Measurements from ENCODE around the gene FCHO2.
"Not testable (repeated sequence)": the region's sequence is repeated elsewhere in the genome, so short reads cannot be mapped to it uniquely, and the experiment has no call there.

FCHO2 gene

DNA sequence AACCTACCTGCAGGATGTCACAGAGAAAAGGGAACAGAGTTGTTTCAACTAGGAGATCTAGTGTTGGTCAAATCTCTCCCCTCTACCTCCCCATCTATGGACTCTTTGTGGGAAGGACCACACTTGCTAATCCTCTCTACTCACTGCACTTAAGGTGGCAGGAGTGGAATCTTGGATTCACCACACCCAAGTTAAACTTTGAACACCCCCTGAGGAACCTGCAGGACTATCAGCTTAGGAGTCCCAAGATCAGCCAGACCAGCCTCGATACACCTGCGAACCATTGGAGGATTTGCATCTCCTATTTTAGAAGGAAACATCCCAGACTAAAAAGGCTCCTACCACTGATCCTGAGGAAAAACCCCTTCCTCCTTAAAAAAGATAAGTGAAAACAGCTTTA, 23.2 kb upstream of the FCHO2 start:
- H3K36me3 ChIP-seq (ENCODE audit: control insufficient read depth in 1 of 2, insufficient read depth in 2 of 2, low read length in 2 of 2); H3K9me3 ChIP-seq (ENCODE audit: insufficient read depth, low read depth, low read length); H2BK120ac ChIP-seq (ENCODE audit: insufficient read depth, low read length, poor library complexity); DNase-seq; H3K14ac ChIP-seq (ENCODE audit: low read length); H3K23ac ChIP-seq (ENCODE audit: low read length); H2AFZ ChIP-seq (ENCODE audit: insufficient read depth, low read length, poor library complexity); H2AK5ac ChIP-seq (ENCODE audit: low read length); H3K27ac ChIP-seq (ENCODE audit: low read depth, low read length); H3K9ac ChIP-seq (ENCODE audit: low read length); H3K4me2 ChIP-seq (ENCODE audit: low read length); H4K8ac ChIP-seq (ENCODE audit: low read depth, low read length); H3K18ac ChIP-seq (ENCODE audit: low read length); H2BK5ac ChIP-seq (ENCODE audit: low read depth, low read length, poor library complexity); H2BK12ac ChIP-seq (ENCODE audit: low read length); H4K91ac ChIP-seq (ENCODE audit: low read depth, low read length); H3K79me2 ChIP-seq (ENCODE audit: control insufficient read depth, insufficient read depth, low read length, poor library complexity); H3K27me3 ChIP-seq (ENCODE audit: insufficient read depth, low read length); H3K79me1 ChIP-seq (ENCODE audit: low read length); H3K4me3 ChIP-seq (ENCODE audit: low read depth, low read length); H4K12ac ChIP-seq (ENCODE audit: low read depth, low read length); H3K4ac ChIP-seq (ENCODE audit: low read depth, low read length); H3K4me1 ChIP-seq (ENCODE audit: control insufficient read depth in 1 of 2, insufficient read depth in 2 of 2, low read length in 2 of 2): not testable (repeated sequence)
- no CpG with 5 or more reads among the region's 2 CpGs for WGBS (ENCODE audit: extremely low coverage, insufficient coverage, insufficient read length)

DNA sequence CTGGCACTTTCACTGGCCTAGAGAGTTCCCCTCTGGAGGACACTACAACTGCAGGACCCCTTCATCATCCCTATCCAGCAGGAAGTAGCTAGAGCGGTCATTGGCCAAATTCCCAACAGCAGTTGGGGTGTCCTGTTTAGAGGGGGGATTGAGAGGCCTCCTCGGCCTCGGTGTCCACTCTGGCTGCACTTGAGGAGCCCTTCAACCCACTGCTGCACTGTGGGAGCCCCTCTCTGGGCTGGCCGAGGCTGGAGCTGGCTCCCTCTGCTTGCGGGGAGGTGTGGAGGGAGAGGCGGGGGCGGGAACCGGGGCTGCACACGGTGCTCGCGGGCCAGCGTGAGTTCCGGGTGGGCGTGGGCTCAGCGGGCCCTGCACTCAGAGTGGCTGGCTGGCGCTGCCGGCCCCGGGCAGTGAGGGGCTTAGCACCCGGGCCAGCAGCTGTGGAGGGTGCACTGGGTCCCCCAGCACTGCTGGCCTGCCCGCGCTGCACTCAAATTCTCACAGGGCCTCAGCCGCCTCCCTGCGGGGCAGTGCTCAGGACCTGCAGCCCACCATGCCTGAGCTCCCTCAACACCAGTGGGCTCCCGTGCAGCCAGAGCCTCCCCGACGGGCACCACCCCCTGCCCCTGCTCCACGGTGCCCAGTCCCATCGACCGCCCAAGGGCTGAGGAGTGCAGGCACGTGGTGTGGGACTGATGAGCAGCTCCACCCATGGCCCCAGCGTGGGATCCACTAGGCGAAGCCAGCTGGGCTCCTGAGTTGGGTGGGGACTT, 20.7 kb upstream of the FCHO2 start:
- H3K4me2 ChIP-seq (ENCODE audit: low read length); H3K23ac ChIP-seq (ENCODE audit: low read length); H3K79me1 ChIP-seq (ENCODE audit: low read length); H2BK120ac ChIP-seq (ENCODE audit: insufficient read depth, low read length, poor library complexity); H4K8ac ChIP-seq (ENCODE audit: low read depth, low read length); H2BK5ac ChIP-seq (ENCODE audit: low read depth, low read length, poor library complexity); H3K14ac ChIP-seq (ENCODE audit: low read length); DNase-seq; H3K4ac ChIP-seq (ENCODE audit: low read depth, low read length); H3K9ac ChIP-seq (ENCODE audit: low read length); H3K4me1 ChIP-seq (ENCODE audit: control insufficient read depth in 1 of 2, insufficient read depth in 2 of 2, low read length in 2 of 2); H2AFZ ChIP-seq (ENCODE audit: insufficient read depth, low read length, poor library complexity); H4K91ac ChIP-seq (ENCODE audit: low read depth, low read length); H2AK5ac ChIP-seq (ENCODE audit: low read length); H3K4me3 ChIP-seq (ENCODE audit: low read depth, low read length); H4K12ac ChIP-seq (ENCODE audit: low read depth, low read length); H3K27ac ChIP-seq (ENCODE audit: low read depth, low read length); H3K9me3 ChIP-seq (ENCODE audit: insufficient read depth, low read depth, low read length); H2BK12ac ChIP-seq (ENCODE audit: low read length); H3K79me2 ChIP-seq (ENCODE audit: control insufficient read depth, insufficient read depth, low read length, poor library complexity); H3K27me3 ChIP-seq (ENCODE audit: insufficient read depth, low read length); H3K18ac ChIP-seq (ENCODE audit: low read length); H3K36me3 ChIP-seq (ENCODE audit: control insufficient read depth in 1 of 2, insufficient read depth in 2 of 2, low read length in 2 of 2): not testable (repeated sequence)
- WGBS (ENCODE audit: extremely low coverage, insufficient coverage, insufficient read length): no CpG with 5 or more reads among the region's 32 CpGs

- Histone ChIP-seq H4K12ac (ENCODE audit: low read depth, low read length) (no peak overlapping the region), H3K18ac (ENCODE audit: low read length) (no peak overlapping the region), H3K79me2 (ENCODE audit: control insufficient read depth, insufficient read depth, low read length, poor library complexity) (no peaks in the 10 kb centered on the region), H2AFZ (ENCODE audit: insufficient read depth, low read length, poor library complexity) (no peak overlapping the region), H3K27ac (ENCODE audit: low read depth, low read length) (no peak overlapping the region), H3K4ac (ENCODE audit: low read depth, low read length) (no peak overlapping the region), H3K36me3 (ENCODE audit: control insufficient read depth in 1 of 2, insufficient read depth in 2 of 2, low read length in 2 of 2) (peaks cover 0 to 3% of the 10 kb centered on the region in 2 experiments), H3K9me3 (ENCODE audit: insufficient read depth, low read depth, low read length) (peaks cover 5% of the 10 kb centered on the region), H2BK12ac (ENCODE audit: low read length) (no peak overlapping the region), H4K91ac (ENCODE audit: low read depth, low read length) (no peak overlapping the region), H3K4me3 (ENCODE audit: low read depth, low read length) (no peak overlapping the region), H3K9ac (ENCODE audit: low read length) (no peak overlapping the region), H3K4me2 (ENCODE audit: low read length) (no peak overlapping the region), H2BK120ac (ENCODE audit: insufficient read depth, low read length, poor library complexity) (no peak overlapping the region), H2AK5ac (ENCODE audit: low read length) (no peak overlapping the region), H3K27me3 (ENCODE audit: insufficient read depth, low read length) (no peaks in the 10 kb centered on the region), H4K8ac (ENCODE audit: low read depth, low read length) (no peak overlapping the region), H3K14ac (ENCODE audit: low read length) (no peak overlapping the region), H3K79me1 (ENCODE audit: low read length) (no peaks in the 10 kb centered on the region), H3K23ac (ENCODE audit: low read length) (no peak overlapping the region), H3K4me1 (ENCODE audit: control insufficient read depth in 1 of 2, insufficient read depth in 2 of 2, low read length in 2 of 2) (no peaks in the 10 kb centered on the region), H2BK5ac (ENCODE audit: low read depth, low read length, poor library complexity) (no peak overlapping the region)
- DNase-seq: no peak
- no CpG with 5 or more reads among the region's 4 CpGs for WGBS (ENCODE audit: extremely low coverage, insufficient coverage, insufficient read length)
Observed at GRCh38 chr5:72936893-72937292, 18.9 kb upstream of the FCHO2 start.

- H2BK12ac ChIP-seq (ENCODE audit: low read length): no peak overlapping the region
- no CpG with 5 or more reads among the region's 3 CpGs for WGBS (ENCODE audit: extremely low coverage, insufficient coverage, insufficient read length)
- no peak overlapping the region for H3K4ac ChIP-seq (ENCODE audit: low read depth, low read length)
- no peak overlapping the region for H2AFZ ChIP-seq (ENCODE audit: insufficient read depth, low read length, poor library complexity)
- H3K14ac ChIP-seq (ENCODE audit: low read length): no peak overlapping the region
- no peak overlapping the region for H2BK5ac ChIP-seq (ENCODE audit: low read depth, low read length, poor library complexity)
- no peak overlapping the region for H2BK120ac ChIP-seq (ENCODE audit: insufficient read depth, low read length, poor library complexity)
- no peak overlapping the region for H4K91ac ChIP-seq (ENCODE audit: low read depth, low read length)
- H2AK5ac ChIP-seq (ENCODE audit: low read length): no peak overlapping the region
- H4K8ac ChIP-seq (ENCODE audit: low read depth, low read length): no peak overlapping the region
- H3K27ac ChIP-seq (ENCODE audit: low read depth, low read length): no peak overlapping the region
- H3K9me3 ChIP-seq (ENCODE audit: insufficient read depth, low read depth, low read length): peaks cover 5% of the 10 kb centered on the region
- H3K4me3 ChIP-seq (ENCODE audit: low read depth, low read length): no peak overlapping the region
- DNase-seq: peak in 1 of 2 donors; percentile 6
- no peak overlapping the region for H3K23ac ChIP-seq (ENCODE audit: low read length)
- no peak overlapping the region for H4K12ac ChIP-seq (ENCODE audit: low read depth, low read length)
- no peaks in the 10 kb centered on the region for H3K79me2 ChIP-seq (ENCODE audit: control insufficient read depth, insufficient read depth, low read length, poor library complexity)
- H3K79me1 ChIP-seq (ENCODE audit: low read length): no peaks in the 10 kb centered on the region
- H3K4me1 ChIP-seq (ENCODE audit: control insufficient read depth in 1 of 2, insufficient read depth in 2 of 2, low read length in 2 of 2): no peaks in the 10 kb centered on the region
- H3K9ac ChIP-seq (ENCODE audit: low read length): no peak overlapping the region
- peaks cover 0 to 3% of the 10 kb centered on the region in 2 experiments for H3K36me3 ChIP-seq (ENCODE audit: control insufficient read depth in 1 of 2, insufficient read depth in 2 of 2, low read length in 2 of 2)
- no peaks in the 10 kb centered on the region for H3K27me3 ChIP-seq (ENCODE audit: insufficient read depth, low read length)
- no peak overlapping the region for H3K4me2 ChIP-seq (ENCODE audit: low read length)
- H3K18ac ChIP-seq (ENCODE audit: low read length): no peak overlapping the region
Observed at GRCh38 chr5:72937517-72938061, 18.3 kb upstream of the FCHO2 start.

Data from trophoblast cell (in vitro differentiated cells and primary cell).